Measurements from ENCODE around the gene SLIT1. TPM values are rescaled to one million over a fixed set of nuclear protein-coding genes. Genes with fewer than 3 reads are reported as not detected.

The SLIT1 gene
- total and polyA plus RNA-seq, 2 donors (not counting 1 experiment from before 2014, with no cell fraction given): 0.15 to 0.49 TPM

- Mint-ChIP-seq H3K9me3 (ENCODE audit: insufficient read depth) (no peaks in the 10 kb centered on the region), H3K4me3 (no peak overlapping the region), H3K27me3 (peaks cover 28% of the 10 kb centered on the region), H3K27ac (no peak overlapping the region), H3K4me1 (peaks cover 6% of the 10 kb centered on the region)
- intact Hi-C loops (cut with micrococcal nuclease): no loop called here
- Histone ChIP-seq H3K27ac (ENCODE audit: low read length in 2 of 2) (no peak overlapping the region), H4K20me1 (ENCODE audit: control insufficient read depth, insufficient read depth, low read length, poor library complexity, severe bottlenecking) (no peaks in the 10 kb centered on the region), H3K4me1 (ENCODE audit: control insufficient read depth in 2 of 2, insufficient read depth in 2 of 2, low read length in 2 of 2) (peaks cover 0 to 3% of the 10 kb centered on the region in 2 donors), H3K9me3 (ENCODE audit: control extremely low read depth in 1 of 3, control insufficient read depth in 2 of 3, insufficient read depth in 1 of 3, low read length in 2 of 3) (peaks cover 0 to 5% (median 0%) of the 10 kb centered on the region in 3 donors), H3K79me2 (ENCODE audit: control insufficient read depth, insufficient read depth, low read length) (no peaks in the 10 kb centered on the region), H2AFZ (ENCODE audit: insufficient read depth, low read depth, low read length, poor library complexity, severe bottlenecking) (no peak overlapping the region), H3K27me3 (replicated peaks in 1 of 4; ENCODE audit: control extremely low read depth in 1 of 4, control insufficient read depth in 3 of 4, insufficient read depth in 4 of 4, low read length in 3 of 4) (peaks cover 0 to 5% (median 0%) of the 10 kb centered on the region in 4 experiments), H3K9ac (ENCODE audit: low read length) (no peak overlapping the region), H3K36me3 (replicated peaks in 1 of 2; ENCODE audit: control extremely low read depth in 1 of 2, control insufficient read depth in 1 of 2, extremely low read depth in 1 of 2, insufficient read depth in 2 of 2, low read length in 1 of 2) (no peaks in the 10 kb centered on the region), H3K4me3 (ENCODE audit: control extremely low read depth in 1 of 5, extremely low read depth in 1 of 5, insufficient read depth in 1 of 5, low read depth in 2 of 5, low read length in 4 of 5) (no peak overlapping the region), H3K4me2 (replicated peaks; ENCODE audit: low read depth, low read length, poor library complexity, severe bottlenecking) (no peak overlapping the region)
- TF ChIP-seq EZH2 (IDR thresholded peaks at IDR 0.05; ENCODE audit: borderline replicate concordance, insufficient read depth, low read depth, low read length, poor library complexity, severe bottlenecking): no peak
- no peak for TF ChIP-seq CTCF (IDR thresholded peaks at IDR 0.05)
- ChIA-PET POLR2A (no interaction called here), CTCF (interaction anchor here (1.1 to 2.1 kb wide), 3 partner anchors 14 to 153 kb away, joined by 3 to 11 read pairs (median 3); no protein-coding TSS in a partner anchor)
- ATAC-seq (ENCODE audit: low read depth): no peak
- DNase-seq: no peak
- 65% methylated on average over 3 of the region's 4 CpGs for WGBS (ENCODE audit: insufficient coverage)
Measured at GRCh38 chr10:97050956-97051496, 134.7 kb downstream of the SLIT1 start.

DNA sequence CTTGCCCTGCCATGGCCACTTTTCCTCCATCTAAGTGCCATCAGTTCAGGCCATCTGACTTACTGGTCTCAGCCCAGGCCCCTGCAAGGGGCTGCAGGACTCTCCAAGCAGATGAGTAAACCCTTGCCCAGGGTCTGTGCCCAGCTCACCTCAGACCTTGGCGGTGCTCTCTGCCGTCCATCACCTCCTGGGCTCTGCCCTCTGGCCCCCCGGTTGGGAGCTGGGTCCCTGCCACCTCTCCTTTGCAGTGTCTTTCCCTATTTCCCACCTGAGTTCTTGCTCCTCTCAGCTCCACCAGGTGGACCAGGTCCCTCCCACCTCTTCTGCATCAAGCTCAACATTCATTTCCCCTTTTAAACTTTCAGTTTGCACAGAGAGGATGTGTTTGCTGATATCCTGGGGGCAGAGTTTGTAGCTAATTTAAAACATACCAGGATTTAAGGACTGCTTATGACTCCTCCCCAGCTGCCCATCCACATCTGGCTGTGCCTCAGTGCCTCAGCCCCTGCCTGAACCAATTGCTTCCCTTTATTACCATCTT, 135.5 kb downstream of the SLIT1 start:
- H2AFZ ChIP-seq (ENCODE audit: insufficient read depth, low read depth, low read length, poor library complexity, severe bottlenecking): no peak overlapping the region
- no peak overlapping the region for H3K9ac ChIP-seq (ENCODE audit: low read length)
- no peaks in the 10 kb centered on the region for H4K20me1 ChIP-seq (ENCODE audit: control insufficient read depth, insufficient read depth, low read length, poor library complexity, severe bottlenecking)
- Mint-ChIP-seq H3K27me3 (peaks cover 28% of the 10 kb centered on the region), H3K27ac (peak overlapping the region; percentile 22), H3K4me1 (peaks cover 6% of the 10 kb centered on the region), H3K9me3 (ENCODE audit: insufficient read depth) (no peaks in the 10 kb centered on the region), H3K4me3 (no peak overlapping the region)
- TF ChIP-seq EZH2 (IDR thresholded peaks at IDR 0.05; ENCODE audit: borderline replicate concordance, insufficient read depth, low read depth, low read length, poor library complexity, severe bottlenecking) (no peak), CTCF (IDR thresholded peaks at IDR 0.05) (no peak)
- intact Hi-C loops (cut with micrococcal nuclease): no loop called here
- ATAC-seq (ENCODE audit: low read depth): no peak
- H3K4me1 ChIP-seq (ENCODE audit: control insufficient read depth in 2 of 2, insufficient read depth in 2 of 2, low read length in 2 of 2): peaks cover 0 to 3% of the 10 kb centered on the region in 2 donors
- no peak overlapping the region for H3K4me3 ChIP-seq (ENCODE audit: control extremely low read depth in 1 of 5, extremely low read depth in 1 of 5, insufficient read depth in 1 of 5, low read depth in 2 of 5, low read length in 4 of 5)
- peak; percentile 20 for DNase-seq
- CTCF ChIA-PET: interaction anchor here (0.7 to 2.1 kb wide), 4 partner anchors 11 to 154 kb away, joined by 3 to 11 read pairs (median 3); no protein-coding TSS in a partner anchor
- H3K4me2 ChIP-seq (replicated peaks; ENCODE audit: low read depth, low read length, poor library complexity, severe bottlenecking): no peak overlapping the region
- H3K27ac ChIP-seq (ENCODE audit: low read length in 2 of 2): no peak overlapping the region
- WGBS (ENCODE audit: insufficient coverage): 79% methylated on average over 3 of the region's 3 CpGs
- H3K79me2 ChIP-seq (ENCODE audit: control insufficient read depth, insufficient read depth, low read length): no peaks in the 10 kb centered on the region
- POLR2A ChIA-PET: no interaction called here
- H3K27me3 ChIP-seq (replicated peaks in 1 of 4; ENCODE audit: control extremely low read depth in 1 of 4, control insufficient read depth in 3 of 4, insufficient read depth in 4 of 4, low read length in 3 of 4): peaks cover 0 to 5% (median 0%) of the 10 kb centered on the region in 4 experiments
- no peaks in the 10 kb centered on the region for H3K36me3 ChIP-seq (replicated peaks in 1 of 2; ENCODE audit: control extremely low read depth in 1 of 2, control insufficient read depth in 1 of 2, extremely low read depth in 1 of 2, insufficient read depth in 2 of 2, low read length in 1 of 2)
- H3K9me3 ChIP-seq (ENCODE audit: control extremely low read depth in 1 of 3, control insufficient read depth in 2 of 3, insufficient read depth in 1 of 3, low read length in 2 of 3): peaks cover 0 to 5% (median 0%) of the 10 kb centered on the region in 3 donors
